Right atrium auricular region (tissue), 2 donors: ENCODE measurements around the gene NSG2. TPM values are rescaled to one million over a fixed set of nuclear protein-coding genes. Genes with fewer than 3 reads are reported as not detected.
"Not testable (repeated sequence)": the region's sequence is repeated elsewhere in the genome, so short reads cannot be mapped to it uniquely, and the experiment has no call there.

Experiments
- DNase-seq: peaks from one replicate; pipeline ENCODE4 v3.0.0-alpha.2; 2019; ENCODE audit warnings: low spot score
- H3K27ac ChIP-seq, 2 donors: fragments of 200-600 bp; sonication (generic); 1 replicate in 1 of 2; 2 replicates in 1 of 2; pipeline ENCODE4 v1.5.1; 2016 to 2019
- H3K27me3 ChIP-seq, 2 donors: fragments of 200-600 bp; sonication (generic); one replicate each; pipeline versions ENCODE4 v1.5.1 to v1.6.0; 2017 to 2019
- H3K36me3 ChIP-seq: fragments of 200-600 bp; sonication (generic); one replicate; pipeline ENCODE4 v1.5.1; 2016
- H3K4me1 ChIP-seq, 2 donors: fragments of 200-600 bp; sonication (generic); one replicate each; pipeline versions ENCODE4 v1.5.1 to v1.6.0; 2017 to 2019
- H3K4me3 ChIP-seq, 2 donors: fragments of 200-600 bp; sonication (generic); 1 replicate in 1 of 2; 2 replicates in 1 of 2; pipeline ENCODE4 v1.5.1; 2017 to 2019; ENCODE audit warnings: mild to moderate bottlenecking in 1 of 2, moderate library complexity in 1 of 2
- H3K9me3 ChIP-seq, 2 donors: fragments of 200-600 bp; sonication (generic); one replicate each; pipeline ENCODE4 v1.5.1; 2019
- total RNA-seq, 2 donors: library from RNA; depleted of rRNA; stranded (reverse); fragments of >200 nt; gene quantifications; one replicate each; pipeline ENCODE4 v1.1.0, GENCODE V29; 2016
- TF ChIP-seq, protein P1 (sequence below), 2 donors: fragments of 200-600 bp; sonication (generic); IDR thresholded peaks; one replicate each; pipeline ENCODE4 v1.5.1; 2019; ENCODE audit warnings: antibody characterized with exemption in 2 of 2

Gene NSG2
- total RNA-seq, 2 donors from 2014 or later = 0.71 TPM; not detected in 1

DNA sequence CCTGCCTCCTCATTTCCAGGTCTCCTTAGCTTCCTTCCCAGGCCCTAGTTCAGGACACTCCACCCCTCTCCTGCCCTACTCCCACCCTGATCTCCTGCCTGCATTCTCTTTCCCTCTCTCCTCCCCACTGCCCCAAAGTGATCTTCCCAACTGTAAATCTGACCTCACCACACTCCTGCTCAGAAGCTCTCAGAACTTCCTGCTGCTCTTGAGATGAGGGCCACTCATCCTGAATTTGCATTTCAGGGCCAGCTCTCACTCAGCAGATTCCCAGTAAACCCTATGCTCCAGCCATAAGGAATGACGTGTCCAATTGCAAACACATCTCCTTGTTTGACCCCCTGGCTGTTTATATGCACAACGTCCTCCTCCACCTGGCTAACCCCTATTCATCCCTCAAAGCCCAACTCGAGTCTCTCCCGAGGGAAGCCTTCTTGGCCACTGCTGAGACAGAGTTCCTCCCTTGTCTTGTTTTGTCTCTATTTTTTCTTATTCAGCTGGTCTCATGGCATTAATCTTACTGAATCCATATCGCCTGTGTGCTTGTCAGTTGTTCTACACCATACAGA lies 95.0 kb downstream of the NSG2 start:
- no peaks in the 10 kb centered on the region for H3K27me3 ChIP-seq
- DNase-seq = no peak
- TF ChIP-seq, protein P1, sequence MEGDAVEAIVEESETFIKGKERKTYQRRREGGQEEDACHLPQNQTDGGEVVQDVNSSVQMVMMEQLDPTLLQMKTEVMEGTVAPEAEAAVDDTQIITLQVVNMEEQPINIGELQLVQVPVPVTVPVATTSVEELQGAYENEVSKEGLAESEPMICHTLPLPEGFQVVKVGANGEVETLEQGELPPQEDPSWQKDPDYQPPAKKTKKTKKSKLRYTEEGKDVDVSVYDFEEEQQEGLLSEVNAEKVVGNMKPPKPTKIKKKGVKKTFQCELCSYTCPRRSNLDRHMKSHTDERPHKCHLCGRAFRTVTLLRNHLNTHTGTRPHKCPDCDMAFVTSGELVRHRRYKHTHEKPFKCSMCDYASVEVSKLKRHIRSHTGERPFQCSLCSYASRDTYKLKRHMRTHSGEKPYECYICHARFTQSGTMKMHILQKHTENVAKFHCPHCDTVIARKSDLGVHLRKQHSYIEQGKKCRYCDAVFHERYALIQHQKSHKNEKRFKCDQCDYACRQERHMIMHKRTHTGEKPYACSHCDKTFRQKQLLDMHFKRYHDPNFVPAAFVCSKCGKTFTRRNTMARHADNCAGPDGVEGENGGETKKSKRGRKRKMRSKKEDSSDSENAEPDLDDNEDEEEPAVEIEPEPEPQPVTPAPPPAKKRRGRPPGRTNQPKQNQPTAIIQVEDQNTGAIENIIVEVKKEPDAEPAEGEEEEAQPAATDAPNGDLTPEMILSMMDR (IDR thresholded peaks at IDR 0.05) = no peak
- no peak overlapping the region for H3K4me3 ChIP-seq
- no peak overlapping the region for H3K27ac ChIP-seq
- H3K4me1 ChIP-seq = no peaks in the 10 kb centered on the region
- no peaks in the 10 kb centered on the region for H3K36me3 ChIP-seq
- no peaks in the 10 kb centered on the region for H3K9me3 ChIP-seq

DNA sequence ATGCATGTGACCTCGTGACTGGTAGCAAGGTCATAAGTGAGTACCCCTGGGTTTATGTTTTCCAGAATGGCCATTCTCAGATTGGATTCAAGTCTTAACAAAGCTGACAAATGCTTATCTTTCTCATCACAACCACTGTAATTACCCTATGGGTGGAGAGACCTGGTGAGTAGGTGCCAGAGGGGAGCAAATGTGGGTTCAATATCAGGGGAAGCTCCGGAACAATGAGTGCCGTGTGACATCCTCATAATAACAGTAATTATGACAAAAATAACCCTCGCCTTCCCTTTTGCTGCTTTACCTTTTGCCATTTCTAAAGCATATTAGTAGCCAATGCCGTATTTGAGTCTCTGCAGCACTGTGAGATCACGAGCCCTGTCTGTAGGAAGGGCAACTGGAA lies 95.9 kb downstream of the NSG2 start:
- TF ChIP-seq, protein P1 (IDR thresholded peaks at IDR 0.05) = no peak
- Histone ChIP-seq H3K27ac (no peak overlapping the region), H3K4me3 (no peak overlapping the region), H3K9me3 (no peaks in the 10 kb centered on the region), H3K27me3 (no peaks in the 10 kb centered on the region), H3K4me1 (no peaks in the 10 kb centered on the region), H3K36me3 (no peaks in the 10 kb centered on the region)
- no peak for DNase-seq

DNA sequence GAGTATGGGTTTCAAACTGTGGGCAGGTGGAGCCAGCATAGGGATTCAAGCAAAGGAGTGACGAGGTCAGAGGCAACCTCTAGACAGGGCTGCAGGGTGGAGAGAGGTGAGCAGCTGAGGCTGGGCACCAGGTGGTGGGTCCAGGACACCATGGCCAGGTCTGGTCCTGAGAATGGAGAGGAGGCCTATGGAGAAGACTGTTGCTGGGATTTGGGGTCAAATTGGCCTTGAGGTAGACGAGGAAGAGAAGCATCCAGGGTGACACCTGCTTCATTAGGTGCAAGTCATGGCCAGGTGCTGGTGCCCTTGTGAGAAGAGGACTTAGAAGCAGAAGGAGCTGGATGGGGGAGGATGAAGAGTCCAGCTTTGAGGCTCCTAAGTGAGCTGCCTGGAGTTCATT lies 99.6 kb downstream of the NSG2 start:
- Histone ChIP-seq H3K9me3 (no peaks in the 10 kb centered on the region), H3K36me3 (no peaks in the 10 kb centered on the region), H3K4me3 (no peak overlapping the region), H3K27me3 (no peaks in the 10 kb centered on the region), H3K4me1 (no peaks in the 10 kb centered on the region), H3K27ac (no peak overlapping the region)
- TF ChIP-seq, protein P1 (IDR thresholded peaks at IDR 0.05) = no peak
- DNase-seq = no peak

DNA sequence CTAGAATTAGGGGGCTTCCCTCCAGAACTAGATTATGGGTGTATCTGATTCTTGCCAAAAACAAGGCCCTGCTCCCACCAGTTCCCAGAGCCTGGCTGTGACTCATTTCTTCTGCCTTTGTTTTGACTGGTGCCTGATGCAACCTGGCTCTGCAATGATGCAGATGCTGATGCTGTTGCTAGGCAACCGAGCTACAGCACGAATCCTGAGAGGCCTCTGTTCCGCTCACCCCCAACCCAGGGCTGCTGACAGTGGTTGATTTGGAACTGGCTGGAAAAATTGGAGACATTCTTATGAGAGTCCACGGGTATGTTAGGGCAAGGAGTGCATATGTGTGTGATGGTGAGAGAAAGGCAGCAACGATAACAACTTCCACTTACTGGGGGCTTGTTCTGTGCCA lies 100.3 kb downstream of the NSG2 start:
- Histone ChIP-seq H3K27me3 (no peaks in the 10 kb centered on the region), H3K4me3 (no peak overlapping the region), H3K4me1 (no peaks in the 10 kb centered on the region), H3K9me3 (no peaks in the 10 kb centered on the region), H3K27ac (no peak overlapping the region), H3K36me3 (no peaks in the 10 kb centered on the region)
- TF ChIP-seq, protein P1 (IDR thresholded peaks at IDR 0.05) = no peak
- DNase-seq = no peak

DNA sequence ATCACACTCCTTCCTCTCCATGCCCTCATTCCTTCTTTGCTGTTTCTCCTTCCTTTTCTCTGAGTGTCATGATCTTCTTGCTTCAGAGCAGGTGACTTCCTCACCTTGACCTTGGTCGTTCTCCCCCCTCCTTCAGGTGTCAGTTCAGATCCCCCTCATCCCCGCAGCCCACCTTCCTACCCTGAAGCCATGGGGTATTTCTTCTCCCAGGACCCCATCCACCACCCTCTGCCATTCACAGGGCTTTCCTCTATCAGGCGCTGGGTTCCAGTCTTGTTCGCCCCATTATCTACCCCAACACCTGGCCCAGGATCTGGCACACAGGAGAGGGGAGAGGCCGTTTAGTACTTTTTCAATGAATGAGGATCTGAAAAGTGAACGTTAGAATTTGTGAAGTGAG lies 101.0 kb downstream of the NSG2 start:
- H3K4me1 ChIP-seq = no peaks in the 10 kb centered on the region
- no peaks in the 10 kb centered on the region for H3K9me3 ChIP-seq
- H3K36me3 ChIP-seq = no peaks in the 10 kb centered on the region
- DNase-seq = peak; percentile 13
- TF ChIP-seq, protein P1 (IDR thresholded peaks at IDR 0.05) = no peak
- H3K27me3 ChIP-seq = no peaks in the 10 kb centered on the region
- H3K4me3 ChIP-seq = no peak overlapping the region
- no peak overlapping the region for H3K27ac ChIP-seq

DNA sequence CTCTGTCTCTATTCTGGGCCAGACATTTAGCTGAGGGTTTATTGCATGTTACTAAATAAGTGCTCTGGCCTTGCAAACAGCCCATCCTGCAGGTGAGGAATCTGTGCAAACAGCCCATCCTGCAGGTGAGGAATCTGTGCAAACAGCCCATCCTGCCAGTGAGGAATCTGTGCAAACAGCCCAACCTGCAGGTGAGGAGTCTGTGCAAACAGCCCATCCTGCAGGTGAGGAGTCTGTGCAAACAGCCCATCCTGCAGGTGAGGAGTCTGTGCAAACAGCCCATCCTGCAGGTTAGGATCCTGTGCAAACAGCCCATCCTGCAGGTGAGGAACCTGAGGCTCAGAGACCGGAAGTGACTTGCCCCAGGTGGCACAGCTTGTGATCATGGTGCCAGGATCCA lies 101.5 kb downstream of the NSG2 start:
- H3K36me3 ChIP-seq = not testable (repeated sequence)

More for the DNA sequence above, 101.5 kb downstream of the NSG2 start:
- not testable (repeated sequence) for H3K4me1 ChIP-seq, H3K27ac ChIP-seq, H3K9me3 ChIP-seq, H3K4me3 ChIP-seq, H3K27me3 ChIP-seq
- peak; percentile 21 for DNase-seq
